HG03159 (cell line): Measurements from ENCODE around the gene TRNP1.

Experiments used
- ATAC-seq: cut with Tn5 transposase; IDR thresholded peaks from one replicate; pipeline ENCODE4 v1.9.1; 2021; ENCODE audit warnings: mild to moderate bottlenecking, moderate library complexity; ENCODE audit not compliant: unreplicated experiment

TRNP1 gene

DNA sequence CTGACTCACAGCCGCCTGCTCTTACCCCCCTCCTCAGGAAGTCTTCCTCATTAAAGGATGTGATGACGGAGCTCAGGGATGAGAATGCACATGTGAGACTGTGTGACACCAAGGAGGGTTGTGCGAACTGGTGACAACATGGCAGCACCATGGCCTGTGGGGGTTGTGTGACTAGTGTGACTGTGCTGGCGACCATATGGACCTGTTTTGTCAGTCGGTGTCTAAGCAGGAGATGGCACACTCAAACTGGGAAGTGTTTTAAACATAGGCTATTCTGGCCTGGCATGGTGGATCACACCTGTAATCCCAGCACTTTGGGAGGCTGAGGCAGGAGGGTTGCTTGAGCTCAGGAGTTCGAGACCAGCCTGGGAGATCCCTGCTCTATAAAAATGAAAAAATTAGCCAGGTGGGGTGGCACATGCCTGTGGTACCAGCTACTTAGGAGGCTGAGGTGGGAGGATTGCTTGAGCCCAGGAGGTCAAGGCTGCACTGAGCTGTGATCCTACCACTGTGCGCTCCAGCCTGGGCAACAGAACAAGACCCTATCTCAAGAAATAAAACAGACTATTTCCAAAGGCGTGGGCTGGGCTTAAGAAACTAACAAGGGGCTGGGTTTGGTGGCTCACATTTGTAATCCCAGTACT is 7.4 kb downstream of the TRNP1 start:
- ATAC-seq: no peak

DNA sequence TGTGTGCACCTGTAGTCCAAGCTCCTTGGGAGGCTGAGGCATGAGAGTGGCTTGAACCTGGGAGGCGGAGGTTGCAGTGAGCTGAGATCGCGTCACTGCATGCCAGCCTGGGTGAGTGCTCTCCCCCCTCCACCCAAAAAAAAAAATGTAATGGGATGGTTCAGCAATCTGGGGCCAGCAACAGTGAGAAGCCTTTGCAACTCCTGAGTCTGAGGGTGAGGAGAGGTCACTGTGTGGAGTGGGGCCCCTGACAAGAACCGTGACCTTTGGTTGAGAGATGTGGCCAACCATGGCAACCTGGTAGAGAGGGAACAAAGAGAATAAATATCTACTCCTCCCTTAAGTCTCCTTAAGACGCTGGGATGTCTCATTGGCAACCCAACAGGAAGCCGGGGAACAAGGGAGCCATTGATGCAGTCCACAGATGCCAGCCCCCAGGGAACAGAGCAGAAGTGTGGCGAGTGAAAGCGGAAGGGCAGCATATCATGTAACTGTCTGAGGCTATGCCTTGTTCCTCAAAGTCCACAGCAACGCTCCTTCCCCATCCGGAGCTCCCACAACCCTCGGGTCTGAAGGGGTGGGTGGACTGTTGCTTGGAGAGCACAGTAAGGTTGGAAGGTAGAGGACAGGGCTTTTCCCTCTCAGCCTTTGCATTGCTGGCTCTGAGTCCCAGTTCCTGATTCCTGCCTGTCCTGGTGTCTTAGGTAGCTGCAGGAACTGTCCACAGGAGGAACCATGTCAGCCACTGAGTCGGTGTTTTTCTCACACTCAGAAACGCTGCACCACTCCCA is 8.3 kb downstream of the TRNP1 start:
- no peak for ATAC-seq

DNA sequence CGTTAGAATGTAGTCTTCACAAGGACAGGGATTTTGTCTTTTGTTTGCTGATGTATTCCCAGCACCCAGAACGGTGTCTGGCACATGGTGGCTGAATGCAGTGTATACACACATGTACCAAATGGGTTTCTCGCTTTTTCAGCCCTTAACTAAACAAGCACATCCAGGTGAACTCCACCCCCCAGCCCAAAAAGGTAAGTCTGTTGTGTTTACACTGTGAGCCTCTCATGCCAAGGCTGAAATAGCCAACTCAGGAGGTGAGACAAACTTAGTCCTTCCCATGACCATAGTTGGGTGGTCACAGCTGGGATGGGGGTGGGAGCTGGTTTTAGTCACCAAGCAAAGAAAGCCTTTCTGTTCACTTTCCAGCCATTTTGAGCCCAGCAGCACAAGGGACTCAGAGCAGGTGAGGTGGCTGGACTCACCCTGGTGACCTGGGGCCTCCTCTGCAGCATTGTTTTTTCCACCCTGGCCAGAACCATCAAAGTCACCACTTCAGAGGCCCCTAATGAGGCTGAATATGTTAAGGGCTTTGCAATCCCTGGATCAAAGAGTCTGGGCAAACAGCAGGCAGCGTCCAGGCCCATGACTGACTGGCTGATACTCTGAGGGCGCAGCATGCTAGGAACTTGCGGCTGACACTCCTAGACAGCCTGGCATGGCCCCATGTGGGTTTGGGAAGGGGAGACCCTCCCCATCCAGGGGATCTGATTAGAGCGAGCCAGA is 10.4 kb downstream of the TRNP1 start:
- no peak for ATAC-seq

DNA sequence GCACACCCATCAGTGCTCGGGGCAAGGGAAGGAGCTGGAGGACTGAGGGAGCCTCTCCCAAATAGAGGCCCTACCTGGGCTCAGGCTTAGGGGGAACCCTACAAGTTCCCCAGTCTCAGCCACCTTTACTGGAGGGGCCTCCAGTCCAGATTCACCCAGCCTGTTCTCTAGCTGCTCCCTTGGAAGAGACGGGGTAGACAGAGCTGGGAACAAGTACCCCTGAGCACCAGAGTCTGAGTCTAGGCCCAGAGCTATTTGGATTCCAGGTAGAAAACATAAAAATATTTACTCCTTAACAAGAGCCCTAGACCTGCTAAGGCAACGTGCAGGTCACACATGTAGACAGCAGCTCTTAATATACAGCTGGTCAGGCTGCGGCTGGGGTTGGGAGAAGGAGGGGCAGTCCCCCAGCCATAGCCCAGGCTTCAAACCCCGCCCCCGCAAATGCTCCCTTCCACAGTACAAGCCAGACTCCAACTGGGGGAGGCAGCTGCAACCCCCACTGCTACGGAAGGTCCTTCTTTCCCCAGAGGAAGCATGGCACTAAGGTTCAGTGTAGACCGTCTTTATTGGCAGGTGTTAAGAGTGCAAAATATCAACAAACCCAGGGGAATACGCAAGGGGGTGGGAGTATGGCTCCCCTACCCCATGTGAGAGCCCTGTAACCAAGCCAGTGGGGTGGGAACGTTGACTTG is 11.1 kb downstream of the TRNP1 start:
- ATAC-seq: no peak

DNA sequence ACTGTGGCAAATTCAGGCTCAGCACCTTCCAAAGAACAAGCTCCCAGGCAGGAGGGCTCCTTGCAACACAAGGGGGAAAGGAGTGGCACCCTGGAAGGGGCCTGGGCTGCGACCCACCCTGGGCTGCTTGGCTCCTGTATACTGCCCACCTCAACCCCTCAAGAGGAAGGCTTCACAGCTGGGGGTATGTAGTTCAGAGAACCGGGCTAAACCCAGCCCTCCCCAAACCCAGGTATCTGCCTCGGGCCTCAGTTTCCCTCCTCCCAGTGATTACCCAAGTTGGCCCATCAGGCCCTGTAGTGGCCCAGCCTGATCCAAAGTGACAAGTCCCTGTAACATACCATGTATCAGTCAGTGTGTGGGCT is 11.7 kb downstream of the TRNP1 start:
- no peak for ATAC-seq

DNA sequence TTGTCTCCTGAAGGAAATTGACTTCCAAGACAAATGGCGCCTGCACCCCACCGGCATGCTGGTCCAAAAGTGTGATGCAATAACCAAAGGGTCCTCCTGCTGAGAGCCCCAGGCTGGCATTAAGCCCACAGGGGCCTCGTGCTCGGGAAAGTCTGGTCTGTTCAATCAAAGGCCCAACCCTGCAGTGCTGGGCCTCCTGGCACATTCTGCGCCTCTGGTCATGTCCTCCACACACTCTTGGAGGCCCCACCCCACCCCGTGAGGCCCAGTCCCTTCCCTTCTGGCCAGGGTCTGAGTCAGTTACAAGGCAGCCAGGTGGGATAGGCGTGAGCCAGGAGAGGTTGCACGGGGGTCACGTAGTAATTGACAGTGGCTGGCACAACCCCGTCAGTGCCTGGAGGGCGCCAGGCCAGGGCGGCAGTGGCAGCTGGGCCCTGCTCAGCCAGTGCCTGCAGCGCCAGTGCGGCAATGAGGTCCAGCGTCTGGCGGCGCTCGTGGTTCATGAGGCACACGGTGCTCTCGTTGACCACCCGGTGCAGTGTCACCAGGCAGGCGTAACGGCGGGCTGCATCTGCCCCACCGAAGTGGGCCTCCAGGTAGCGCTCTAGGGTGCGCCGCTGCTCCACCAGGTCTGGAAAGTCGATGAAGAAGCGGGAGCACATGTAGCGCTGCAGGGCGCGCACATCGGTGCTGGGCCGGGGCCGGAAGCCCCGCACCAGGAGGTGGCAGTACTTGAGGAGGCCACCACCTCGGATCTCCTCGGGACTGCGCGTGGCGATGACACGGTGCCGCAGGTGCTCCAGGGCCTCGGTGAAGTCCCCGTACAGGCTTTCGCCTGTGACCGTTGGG is 12.4 kb downstream of the TRNP1 start:
- no peak for ATAC-seq

DNA sequence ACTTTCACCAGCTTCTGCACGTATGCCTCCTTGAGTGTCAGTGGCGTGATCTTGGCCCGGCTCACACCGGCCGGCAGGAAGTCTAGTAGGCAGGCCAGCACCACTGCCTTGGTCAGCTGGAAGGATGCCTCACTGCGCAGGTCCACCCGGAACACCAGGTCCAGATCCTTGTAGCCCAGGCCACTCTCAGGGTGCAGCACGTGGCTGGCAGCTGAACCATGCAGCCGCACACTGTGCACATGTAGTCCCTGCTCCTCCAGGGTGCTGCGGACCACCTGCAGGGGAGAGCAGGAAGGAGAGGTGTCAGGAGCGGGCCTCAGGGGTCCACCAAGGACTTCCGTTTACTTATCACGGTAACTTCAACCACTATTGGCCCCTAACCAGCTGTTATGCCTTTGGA is 13.2 kb downstream of the TRNP1 start:
- ATAC-seq: no peak

DNA sequence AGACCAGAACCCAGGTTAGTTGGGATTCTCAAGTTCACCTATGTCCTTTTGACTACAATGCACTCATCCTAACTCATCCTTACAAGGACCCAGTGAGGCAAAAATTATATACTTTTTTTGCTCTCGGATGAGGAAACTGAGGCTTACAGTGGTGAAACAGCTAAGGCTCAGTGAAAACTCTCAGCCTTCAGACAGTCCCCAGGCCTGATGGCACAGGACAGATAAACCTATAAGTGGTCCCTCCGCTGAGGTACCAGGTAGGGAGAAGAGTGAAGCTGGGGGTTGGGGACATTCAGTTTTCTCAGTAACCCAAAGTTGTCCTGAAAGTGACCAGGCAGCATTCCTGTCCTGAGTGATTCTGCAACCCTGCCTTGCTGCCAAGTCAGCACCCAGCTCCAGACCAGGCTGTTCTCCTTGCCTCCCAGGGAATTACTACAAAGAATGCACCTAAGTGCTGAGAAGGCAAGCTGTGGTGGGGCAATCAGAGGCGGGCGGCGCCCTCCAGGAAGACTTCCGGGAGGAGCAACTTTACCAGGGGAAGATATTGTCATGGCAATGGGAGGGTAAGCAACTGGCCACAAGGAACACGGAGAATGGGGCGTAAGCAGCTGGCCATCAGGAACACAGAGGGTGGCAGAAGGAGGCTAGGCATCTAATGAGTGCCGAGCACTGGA is 14.6 kb downstream of the TRNP1 start:
- ATAC-seq: no peak

DNA sequence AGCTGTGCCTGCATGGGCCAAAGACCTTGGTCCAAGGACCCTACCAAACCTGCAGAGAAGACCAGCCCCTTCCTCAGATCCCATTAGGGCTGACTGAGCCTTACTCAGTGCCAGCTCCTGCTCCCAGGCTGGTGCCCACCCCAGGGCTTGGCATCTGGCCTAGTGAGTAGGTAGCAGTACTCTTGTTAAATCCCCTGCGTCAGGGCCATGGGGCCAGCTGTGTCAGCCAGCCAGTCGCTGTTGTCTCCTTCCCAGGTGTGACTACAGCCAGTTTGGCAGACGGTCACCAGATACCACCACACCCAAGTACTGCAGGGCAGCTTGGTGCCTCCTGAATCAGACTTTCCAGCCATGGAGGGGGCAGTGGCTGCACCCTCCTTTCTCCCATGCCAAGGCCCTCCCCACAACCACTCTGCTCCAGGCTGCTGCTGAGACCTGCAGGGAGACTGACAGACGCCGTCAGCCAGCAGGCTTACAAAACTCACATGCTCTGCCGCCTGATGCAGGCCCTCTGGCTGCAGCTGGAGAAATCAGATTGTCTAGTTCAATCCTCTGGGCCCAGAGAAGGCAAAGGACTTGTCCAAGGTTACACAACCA is 16.2 kb downstream of the TRNP1 start:
- no peak for ATAC-seq

DNA sequence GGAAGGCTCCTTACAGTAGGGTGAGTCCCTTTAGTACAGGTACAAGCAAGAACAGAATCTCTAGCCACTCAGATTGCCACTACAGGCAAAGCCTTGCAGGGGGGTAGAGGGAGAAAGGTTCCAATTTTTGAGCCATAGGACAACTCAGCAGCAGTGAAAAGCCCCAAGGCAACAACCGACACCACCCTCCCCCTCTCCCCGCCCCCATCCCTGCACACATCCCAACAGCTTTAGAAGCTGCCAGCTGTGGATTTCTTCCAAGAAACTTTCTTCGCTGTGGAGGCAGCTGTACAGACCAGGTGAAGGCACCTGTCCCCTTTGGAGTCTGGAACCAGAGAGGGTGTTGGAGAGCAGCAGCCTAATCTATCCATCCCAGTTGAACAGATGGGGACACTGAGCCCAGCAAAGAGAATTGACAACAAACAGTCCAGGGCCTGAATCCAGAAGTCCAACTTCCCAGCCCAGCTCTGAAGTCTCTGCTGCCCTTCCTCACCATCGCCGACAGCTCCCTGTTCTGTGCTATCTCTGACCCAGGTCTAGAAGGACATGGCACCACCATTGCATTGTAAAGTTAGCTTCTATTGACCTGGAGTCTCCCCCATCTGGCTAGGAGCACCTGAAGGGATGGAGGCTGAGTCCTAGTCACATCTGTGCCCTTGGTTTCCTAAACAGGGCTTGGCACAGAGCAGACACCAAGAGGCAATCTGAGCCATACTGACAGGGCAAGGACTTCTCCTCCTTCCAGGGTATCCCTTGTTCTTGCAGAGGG is 16.9 kb downstream of the TRNP1 start:
- no peak for ATAC-seq

DNA sequence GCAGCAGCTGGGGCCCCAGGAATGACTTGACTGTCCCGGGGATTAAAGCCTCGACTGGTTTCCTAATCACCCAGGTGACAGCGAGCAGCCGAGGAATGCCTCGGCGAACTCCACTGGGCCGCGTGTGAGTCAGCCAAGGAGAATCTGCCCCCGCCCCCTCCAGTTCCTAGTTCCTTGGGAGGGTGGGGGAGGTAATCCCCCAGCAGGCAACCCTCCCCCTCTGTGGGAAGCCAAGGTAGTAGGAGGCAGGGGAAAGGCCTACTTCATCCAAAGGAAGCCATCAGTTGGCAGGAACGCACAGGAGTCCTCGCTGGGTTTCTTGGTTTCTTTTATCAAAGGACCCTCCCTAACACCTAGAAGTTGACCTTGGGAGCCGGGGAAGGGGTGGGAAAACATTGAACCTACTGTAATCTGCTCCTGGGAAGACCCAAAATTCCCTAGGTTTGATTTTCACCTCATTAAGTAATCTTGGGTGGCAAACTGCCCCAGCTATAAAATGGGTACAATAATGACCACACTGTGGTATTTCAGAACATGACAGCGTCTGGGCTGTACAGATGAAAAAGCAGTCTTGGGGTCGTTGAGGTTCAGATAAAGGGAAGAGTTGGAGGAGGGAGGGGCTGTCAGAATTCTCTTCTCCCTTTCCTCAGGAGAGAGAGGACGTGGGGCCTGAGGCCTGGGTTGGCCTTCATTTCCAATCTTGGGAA is 17.7 kb downstream of the TRNP1 start:
- ATAC-seq: no peak

DNA sequence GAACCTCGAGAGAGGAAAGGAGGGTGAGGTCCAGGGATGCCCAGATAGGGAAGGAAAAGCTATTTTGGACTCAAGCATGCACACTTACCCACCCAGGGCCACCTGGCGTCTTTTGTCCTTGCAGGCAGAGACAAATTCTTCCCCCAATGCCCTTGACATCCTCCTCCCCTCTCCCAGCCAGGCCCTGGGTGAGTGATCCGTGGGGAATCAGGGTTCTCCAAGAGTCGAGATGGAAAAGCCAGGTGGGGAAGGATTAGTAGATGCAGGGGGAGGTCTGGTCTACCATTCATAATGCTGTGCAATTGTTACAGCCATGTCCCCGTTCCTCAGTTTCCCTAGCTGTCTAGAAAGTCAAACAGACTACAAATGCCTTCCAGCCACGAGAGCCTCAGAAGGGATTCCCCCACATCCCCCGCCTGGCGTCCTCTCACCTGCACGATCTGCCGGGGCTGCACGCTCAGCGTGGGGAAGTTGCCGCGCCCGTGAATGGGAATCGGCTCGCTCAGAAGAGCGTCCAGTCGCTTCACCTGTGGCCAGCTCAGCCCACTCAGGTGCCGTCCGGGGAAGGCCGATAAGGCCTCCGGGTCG is 18.6 kb downstream of the TRNP1 start:
- no peak for ATAC-seq

DNA sequence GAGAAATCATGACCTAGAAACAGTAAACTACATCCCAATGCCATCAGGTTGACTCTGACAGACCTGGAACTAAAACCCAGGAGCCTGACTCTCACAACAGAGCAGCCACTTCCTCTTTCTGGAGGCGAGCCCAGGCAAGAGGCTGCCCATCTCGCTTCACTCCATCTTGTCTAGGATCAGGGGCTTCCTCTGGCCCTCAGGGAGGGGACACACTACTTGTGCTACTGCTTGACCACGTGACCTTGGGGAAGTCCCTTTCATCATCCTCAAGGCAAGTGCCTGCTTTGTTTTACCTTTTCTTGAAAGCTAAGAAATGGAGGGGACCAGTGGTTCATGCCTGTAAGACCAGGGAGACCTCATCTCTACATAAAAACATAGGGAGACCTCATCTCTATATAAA is 21.8 kb downstream of the TRNP1 start:
- ATAC-seq: no peak

DNA sequence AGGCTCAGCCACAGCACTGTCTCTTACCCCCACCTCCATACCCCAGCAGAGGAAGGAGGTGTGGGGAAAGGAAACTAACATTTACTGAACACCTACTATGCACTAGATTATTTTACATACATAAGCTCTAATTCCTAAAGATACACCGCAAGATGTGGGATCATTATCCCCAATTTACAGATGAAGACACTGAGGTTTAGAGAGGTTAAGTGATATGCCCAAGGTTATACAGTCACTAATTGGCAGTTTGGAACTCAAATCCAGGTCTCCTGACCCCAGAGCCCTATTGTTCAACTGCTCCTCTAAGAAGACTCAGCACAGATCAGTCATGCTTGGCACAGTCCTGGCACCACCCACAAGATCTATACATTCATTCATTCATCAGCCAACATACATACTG is 22.9 kb downstream of the TRNP1 start:
- ATAC-seq: no peak

DNA sequence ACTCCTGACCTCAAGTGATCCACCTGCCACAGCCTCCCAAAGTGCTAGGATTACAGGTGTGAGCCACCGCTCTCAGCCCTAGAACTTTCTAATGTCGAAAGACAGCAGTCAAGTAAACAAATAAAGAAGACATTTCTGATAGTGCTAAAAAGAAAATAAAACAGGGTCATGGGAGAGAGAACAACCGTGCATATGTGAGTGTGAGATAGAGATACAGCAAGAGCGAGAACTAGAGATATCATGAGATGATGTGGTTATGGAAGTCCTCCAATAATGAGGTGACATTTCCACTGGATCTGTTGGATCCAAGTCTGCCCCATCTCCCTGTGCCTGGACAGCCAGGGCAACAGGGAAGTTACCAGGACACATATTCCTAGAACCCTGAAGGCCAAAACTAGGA is 23.7 kb downstream of the TRNP1 start:
- ATAC-seq: no peak

DNA sequence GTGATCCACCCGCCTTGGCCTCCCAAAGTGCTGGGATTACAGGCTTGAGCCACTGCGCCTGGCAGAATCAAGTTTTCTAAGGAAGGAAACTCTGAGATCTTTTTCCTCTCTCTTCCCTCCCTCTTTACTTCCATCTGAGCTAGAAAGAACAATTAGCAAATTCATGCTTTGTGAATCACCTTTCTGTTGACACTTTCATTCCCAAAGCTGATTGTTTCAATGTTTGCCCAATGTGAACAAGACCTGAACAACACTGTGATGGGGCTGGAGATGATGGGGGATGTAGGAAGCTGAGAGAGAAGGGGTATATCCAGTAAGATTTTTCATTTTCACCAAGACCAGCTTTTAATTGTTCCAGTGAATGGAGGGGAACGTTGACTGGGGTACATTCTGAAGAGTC is 24.8 kb downstream of the TRNP1 start:
- ATAC-seq: no peak

DNA sequence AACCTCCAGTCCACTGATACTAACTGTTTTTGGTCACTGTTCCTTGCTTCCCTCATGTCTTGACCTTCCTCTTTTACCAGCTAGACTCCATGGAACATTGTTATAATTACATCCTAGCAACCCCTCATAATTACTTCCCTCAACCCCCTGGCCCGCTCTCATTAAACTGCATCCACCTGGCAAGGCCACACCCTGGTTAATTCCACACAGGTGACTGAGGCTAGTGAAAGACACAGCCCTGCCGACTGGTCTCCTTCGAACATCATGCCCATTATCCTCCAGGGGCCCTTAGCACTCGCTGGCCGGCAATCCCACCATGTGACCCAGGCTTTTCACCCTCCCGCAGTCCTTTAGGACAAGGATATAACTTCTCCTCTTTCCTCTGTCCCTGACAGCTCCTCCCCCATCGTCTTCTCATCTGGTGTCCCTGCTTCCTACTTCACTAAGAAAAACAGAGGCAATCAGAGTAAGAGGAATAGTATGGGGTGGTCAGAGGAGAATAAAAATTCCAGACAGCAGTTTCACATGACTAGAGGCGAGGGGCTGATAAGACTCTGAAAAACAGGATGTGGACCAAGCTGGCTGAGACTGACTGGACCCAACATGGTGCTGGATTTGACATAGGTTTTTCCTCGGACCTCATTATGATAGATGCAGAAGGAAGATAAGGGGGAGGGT is 28.0 kb downstream of the TRNP1 start:
- ATAC-seq: no peak
